Ammon's horn (tissue), 1 donor: ENCODE results near the gene DNAH2.
A peak's percentile ranks its signal among the peaks of the same experiment; 100 is the strongest.

Experiments used
- DNase-seq: peaks from one replicate; pipeline ENCODE4 v3.0.0-alpha.2; 2016; ENCODE audit warnings: low spot score

DNAH2 gene, protein sequence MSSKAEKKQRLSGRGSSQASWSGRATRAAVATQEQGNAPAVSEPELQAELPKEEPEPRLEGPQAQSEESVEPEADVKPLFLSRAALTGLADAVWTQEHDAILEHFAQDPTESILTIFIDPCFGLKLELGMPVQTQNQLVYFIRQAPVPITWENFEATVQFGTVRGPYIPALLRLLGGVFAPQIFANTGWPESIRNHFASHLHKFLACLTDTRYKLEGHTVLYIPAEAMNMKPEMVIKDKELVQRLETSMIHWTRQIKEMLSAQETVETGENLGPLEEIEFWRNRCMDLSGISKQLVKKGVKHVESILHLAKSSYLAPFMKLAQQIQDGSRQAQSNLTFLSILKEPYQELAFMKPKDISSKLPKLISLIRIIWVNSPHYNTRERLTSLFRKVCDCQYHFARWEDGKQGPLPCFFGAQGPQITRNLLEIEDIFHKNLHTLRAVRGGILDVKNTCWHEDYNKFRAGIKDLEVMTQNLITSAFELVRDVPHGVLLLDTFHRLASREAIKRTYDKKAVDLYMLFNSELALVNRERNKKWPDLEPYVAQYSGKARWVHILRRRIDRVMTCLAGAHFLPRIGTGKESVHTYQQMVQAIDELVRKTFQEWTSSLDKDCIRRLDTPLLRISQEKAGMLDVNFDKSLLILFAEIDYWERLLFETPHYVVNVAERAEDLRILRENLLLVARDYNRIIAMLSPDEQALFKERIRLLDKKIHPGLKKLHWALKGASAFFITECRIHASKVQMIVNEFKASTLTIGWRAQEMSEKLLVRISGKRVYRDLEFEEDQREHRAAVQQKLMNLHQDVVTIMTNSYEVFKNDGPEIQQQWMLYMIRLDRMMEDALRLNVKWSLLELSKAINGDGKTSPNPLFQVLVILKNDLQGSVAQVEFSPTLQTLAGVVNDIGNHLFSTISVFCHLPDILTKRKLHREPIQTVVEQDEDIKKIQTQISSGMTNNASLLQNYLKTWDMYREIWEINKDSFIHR (N-terminal part only)

DNA sequence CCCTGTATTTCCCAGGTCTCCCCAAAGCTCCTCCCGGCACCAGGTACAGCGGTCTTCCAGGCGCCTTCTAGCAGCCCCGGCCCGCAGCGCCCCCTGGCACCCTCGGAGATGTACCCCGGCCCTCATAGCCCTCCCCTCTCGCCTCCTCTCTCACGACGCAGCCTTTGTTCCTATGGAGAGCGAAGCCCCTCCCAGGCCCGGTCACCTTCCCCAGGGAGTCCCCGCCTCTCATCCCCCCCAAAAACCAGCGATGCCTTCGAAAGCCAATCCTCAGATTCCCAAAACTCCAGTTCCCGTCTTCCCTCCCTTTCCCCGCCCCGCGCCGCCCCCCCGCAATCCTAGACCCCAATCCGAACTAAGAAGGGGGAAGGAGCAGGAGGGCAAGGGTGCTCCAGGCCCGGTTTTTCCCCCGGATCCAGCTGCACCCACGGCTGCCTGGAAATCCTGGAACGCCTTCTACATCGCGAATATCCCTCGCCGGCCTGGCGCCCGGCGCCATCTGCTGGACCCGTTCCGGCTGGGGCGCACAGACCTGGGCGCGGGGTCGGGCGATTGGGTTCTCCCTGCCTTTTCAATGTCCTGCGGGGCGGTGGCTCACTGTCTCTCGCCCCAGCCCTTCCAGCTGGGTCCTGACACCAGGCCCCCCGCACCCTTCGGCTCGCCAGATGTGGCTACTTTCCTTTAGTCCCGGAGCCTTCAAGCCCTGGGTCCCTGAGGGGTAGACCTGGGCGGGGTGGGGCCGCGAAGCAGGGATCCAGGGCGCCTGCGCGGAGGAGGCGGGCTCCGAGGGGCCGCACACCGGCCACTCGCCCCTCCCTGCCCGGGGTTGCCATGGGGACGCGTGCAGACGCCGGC is at the start of gene DNAH2:
DNAH2 (plus strand) TSS at position 844 of the 855 bp plus-strand sequence. CDS start 1,991 bp downstream, outside the sequence.
- DNase-seq = peak; percentile 83

DNA sequence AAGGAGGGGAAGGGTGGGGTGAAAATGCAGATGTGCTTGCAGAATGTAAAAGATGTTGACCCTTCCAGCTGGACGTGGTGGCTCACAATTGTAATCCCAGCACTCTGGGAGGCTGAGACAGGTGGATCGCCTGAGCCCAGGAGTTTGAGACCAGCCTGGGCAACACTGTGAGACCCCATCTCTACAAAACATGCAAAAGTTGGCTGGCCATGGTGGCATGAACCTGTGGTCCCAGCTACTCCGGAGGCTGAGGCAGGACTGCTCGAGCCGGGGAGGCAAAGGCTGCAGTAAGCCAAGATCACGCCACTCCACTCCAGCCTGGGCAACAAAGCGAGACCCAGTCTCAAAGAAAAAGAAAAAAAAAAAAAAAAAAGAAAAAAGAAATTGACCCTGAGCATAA is 49.1 kb upstream of the DNAH2 start:
- DNase-seq = no peak

DNA sequence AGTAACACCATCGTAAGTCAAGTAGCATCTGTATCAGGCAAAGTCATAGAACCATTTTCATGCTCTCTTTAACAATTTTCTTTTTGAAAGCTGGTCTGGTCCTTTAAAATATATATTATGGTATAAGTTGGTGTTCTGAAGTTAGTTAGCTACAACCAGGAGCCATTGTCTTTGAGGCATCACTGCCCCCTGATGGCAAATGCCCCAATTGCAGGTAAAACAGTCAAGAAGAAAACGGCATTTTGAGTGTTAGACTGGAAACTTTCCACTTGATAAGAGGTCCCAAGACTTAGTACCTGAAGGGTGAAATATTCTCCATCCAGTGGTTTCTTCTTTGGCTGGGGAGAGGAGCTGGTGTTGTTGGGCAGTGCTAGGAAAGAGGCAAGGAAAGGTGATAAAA is 44.3 kb upstream of the DNAH2 start:
- DNase-seq = no peak

DNA sequence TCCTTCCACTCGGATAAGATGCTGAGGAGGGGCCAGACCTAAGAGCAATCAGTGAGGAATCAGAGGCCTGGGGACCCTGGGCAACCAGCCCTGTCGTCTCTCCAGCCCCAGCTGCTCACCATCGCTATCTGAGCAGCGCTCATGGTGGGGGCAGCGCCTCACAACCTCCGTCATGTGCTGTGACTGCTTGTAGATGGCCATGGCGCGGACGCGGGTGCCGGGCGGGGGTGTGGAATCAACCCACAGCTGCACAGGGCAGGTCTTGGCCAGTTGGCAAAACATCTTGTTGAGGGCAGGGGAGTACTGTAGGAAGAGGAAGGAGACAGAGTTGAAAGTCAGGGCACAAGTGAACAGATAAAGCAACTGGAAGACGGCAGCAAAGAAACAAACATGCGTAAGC is 42.6 kb upstream of the DNAH2 start:
- DNase-seq = no peak

DNA sequence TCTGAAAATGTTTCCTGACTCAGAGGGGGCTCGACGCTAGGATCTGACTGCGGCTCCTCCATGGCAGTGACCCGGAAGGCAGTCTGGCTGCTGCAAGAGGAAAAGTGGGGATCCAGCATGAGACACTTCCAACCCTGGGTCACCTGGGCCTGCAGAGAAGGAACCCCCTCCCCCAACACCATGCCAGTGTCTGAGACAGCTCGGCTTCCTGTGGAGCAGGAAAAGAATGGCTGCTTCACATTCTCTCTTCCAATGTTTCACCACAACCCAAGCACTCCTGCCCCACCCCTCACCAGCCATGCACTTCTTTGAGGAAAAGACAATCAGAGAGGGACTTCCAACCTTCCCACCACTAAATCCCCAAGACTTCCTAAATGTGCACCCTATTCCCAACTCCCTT is 41.0 kb upstream of the DNAH2 start:
- no peak for DNase-seq

DNA sequence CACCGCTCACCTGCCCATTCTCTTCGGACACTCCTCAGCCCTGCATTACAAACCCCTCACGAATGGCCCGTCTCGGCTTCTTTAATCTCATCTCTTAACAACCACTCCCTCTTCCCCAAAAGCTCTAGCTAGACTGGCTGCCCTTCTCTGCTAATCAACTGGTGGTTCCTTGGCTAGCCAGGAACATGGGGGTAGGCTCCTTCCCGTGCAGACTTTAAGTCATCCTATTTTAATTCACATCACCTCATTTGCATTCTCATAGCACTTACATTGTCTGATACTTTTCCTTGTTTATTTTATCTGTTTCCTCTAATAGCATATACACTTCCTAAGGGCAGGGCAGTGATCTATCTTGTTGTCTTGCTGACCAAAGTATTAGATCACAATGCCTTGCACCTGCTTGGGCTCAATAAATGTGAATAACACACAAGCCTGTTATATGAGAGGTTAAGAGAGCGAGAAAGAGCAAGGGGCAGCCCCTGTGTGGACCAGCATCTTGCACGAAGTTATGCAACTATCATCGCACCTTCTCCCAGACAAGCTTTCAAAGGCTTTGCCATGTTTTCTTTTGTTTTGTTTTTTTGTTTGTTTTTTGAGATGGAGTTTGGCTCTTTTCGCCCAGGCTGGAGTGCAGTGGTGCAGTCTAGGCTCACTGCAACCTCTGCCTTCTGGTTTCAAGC is 40.0 kb upstream of the DNAH2 start:
- DNase-seq = no peak

DNA sequence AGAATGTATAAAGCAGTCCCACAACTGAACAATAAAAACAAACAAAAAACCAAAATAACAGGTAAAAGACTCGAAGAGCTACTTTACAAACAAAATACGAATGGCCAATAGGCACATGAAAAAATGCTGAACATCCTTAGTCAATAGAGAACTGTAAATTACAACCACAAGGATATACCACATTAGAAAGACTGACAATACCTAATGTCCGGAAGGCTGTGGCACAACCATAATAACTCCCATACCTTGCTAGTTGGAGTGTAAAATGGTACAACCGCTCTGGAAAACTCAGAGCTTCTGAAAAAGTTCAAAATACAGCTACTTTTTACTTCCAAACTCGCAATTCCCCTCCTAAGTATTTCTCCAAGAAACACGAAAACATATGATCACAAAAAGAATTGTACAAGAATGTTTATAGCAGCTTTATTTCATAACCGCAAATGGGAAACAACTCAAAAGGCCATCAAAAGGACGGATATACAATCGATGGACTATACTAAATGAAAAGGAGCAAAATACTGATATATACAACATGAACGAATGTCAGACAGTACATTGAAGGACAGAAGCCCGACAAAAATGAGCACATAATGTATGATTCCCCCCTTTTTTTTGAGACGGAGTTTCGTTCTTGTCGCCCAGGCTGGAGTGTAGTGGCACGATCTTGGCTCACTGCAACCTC is 32.6 kb upstream of the DNAH2 start:
- no peak for DNase-seq

DNA sequence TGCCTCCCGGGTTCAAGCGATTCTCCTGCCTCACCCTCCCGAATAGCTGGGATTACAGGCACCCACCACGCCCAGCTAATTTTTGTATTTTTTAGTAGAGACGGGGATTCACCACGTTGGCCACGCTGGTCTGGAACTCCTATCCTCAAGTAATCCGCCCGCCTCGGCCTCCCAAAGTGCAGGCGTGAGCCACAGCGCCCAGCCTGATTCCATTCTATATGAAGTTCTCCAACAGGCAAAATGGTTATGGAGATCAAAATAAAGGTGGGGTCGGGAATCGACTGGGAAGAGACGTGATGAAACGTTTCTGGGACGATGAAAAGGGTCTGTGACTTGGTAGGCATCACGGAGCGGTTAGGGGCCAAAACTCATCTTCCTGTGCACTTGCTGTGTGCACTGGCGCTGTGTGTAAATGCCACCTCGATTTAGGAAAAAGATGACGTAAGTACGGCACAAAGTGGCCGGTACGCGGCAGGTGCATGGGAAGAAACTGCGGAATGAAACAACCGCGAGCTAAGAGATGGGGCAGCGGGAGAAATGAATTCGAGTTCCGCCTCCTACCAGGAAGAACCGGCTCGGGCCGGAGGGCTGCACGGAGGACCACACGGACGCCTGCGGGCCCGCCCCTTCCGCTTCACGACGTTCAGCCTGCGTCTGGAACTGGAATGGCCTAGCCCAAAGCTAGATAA is 31.9 kb upstream of the DNAH2 start:
- DNase-seq = peak; percentile 97

DNA sequence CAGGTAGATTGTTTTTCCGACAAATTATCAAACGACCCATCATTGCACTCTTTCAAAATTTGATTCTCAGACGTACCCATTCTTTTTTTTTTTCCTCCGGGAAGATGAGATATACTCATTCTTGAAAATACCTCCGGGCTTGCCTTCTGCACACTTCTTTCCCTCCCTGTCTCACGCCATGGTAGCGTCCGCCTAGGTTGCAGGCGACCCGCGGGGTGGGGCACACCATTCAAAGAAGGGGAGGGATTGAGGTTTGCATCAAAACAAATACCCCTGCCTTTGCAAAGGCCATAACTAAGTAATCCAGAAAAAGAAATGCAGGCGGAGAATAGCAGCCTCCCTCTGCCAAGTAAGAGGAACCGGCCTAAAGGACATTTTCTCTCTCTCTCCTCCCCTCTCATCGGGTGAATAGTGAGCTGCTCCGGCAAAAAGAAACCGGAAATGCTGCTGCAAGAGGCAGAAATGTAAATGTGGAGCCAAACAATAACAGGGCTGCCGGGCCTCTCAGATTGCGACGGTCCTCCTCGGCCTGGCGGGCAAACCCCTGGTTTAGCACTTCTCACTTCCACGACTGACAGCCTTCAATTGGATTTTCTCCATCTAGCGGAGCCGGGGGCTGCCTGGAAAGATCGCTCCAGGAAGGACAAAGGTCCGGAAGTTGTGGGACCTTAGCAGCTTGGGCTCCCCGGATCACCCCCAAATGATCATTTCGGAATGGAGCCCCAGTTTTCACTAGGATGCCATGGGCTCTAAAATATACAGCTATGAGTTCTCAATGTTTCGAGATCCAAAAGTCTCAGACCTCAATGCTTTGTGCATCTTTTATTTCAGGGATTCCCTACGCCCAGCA is 31.1 kb upstream of the DNAH2 start:
- DNase-seq = peak; percentile 91

DNA sequence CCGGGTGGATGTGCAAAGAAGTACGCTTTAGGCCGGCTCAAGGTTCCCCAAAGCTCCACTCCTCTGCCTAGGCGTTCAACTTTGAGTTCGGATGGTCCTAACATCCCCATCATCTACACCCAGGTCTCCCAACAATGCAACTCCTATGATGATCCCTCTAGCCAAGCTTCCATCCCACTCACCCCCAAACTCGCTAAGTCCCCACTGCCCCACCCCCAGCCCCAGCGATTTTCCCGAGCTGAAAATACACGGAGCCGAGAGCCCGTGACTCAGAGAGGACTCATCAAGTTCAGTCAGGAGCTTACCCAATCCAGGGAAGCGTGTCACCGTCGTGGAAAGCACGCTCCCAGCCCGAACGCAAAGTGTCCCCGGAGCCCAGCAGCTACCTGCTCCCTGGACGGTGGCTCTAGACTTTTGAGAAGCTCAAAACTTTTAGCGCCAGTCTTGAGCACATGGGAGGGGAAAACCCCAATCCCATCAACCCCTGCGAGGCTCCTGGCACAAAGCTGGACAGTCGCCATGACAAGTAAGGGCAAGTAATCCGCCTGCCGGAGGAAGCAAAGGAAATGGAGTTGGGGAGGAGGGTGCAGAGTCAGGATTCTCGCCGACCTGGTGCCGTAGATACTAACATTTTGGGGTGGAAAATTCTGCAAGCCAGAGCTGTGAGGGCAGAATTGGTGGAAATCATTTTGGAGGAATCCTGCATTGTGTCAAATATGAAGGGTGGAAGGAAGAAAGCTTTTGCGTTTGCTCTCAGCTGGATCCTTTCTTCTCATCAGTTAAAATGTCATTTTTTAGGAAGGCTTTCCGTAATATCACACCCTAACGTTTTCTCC is 30.3 kb upstream of the DNAH2 start, which contains the start of gene TP53:
TP53 (minus strand) TSS at position 419 of the 836 bp plus-strand sequence. CDS start 10,896 bp downstream, outside the sequence.
- peak; percentile 95 for DNase-seq

DNA sequence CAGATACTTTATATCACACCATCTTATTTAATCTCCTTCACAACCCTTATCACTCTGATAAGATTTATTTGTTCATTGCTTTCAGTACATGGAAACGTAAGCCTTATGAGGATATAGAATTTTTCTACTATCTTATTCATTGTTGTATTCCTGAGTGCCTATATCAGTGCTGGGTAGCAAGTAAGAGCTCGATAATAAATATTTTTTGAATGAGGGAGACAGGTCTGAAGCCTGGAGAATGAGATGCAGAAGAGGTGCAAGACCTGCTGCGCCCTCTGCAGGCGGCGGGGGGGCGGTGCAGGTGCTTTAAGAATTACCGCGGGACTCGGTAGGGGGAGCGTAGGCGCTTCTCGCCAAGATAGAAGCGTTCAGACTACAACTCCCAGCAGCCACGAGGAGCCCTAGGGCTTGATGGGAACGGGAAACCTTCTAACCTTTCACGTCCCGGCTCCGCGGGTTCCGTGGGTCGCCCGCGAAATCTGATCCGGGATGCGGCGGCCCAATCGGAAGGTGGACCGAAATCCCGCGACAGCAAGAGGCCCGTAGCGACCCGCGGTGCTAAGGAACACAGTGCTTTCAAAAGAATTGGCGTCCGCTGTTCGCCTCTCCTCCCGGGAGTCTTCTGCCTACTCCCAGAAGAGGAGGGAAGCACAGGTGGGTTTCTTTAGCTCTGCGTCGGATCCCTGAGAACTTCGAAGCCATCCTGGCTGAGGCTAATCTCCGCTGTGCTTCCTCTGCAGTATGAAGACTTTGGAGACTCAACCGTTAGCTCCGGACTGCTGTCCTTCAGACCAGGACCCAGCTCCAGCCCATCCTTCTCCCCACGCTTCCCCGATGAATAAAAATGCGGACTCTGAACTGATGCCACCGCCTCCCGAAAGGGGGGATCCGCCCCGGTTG is 29.4 kb upstream of the DNAH2 start, which contains the start of gene WRAP53:
WRAP53 (plus strand) TSS at position 570 of the 900 bp plus-strand sequence; CDS start at position 742, 172 bp downstream.
- peak; percentile 97 for DNase-seq

DNA sequence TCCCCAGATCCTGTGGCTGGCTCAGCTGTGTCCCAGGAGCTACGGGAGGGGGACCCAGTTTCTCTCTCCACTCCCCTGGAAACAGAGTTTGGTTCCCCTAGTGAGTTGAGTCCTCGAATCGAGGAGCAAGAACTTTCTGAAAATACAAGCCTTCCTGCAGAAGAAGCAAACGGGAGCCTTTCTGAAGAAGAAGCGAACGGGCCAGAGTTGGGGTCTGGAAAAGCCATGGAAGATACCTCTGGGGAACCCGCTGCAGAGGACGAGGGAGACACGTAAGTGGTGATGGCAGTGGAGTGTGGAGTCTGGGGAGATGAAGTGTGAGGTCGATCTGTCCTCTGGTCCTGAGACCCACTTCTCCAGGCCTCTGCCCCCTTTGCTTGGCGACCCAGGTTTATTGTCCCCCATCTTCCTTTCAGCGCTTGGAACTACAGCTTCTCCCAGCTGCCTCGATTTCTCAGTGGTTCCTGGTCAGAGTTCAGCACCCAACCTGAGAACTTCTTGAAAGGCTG is 28.7 kb upstream of the DNAH2 start:
- no peak for DNase-seq

DNA sequence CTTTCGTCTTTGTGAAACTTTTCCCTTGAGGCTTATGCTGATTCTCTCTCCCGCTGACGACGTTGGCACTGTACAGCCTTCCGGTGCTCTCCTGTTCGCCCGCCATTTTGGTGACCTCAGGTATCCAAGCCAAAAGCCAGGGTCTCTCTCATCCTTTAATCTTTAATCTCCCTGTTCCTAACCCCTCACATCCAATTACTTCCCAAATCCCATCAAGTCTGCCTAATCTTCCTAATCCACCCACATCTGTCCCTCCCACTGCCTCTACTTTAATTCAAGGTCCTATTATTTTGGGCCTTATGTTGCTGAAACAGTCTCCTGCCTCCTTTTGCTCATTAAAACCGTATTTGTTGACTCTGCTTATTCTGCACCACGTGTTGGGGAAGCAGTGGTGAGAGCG is 22.0 kb upstream of the DNAH2 start:
- no peak for DNase-seq

DNA sequence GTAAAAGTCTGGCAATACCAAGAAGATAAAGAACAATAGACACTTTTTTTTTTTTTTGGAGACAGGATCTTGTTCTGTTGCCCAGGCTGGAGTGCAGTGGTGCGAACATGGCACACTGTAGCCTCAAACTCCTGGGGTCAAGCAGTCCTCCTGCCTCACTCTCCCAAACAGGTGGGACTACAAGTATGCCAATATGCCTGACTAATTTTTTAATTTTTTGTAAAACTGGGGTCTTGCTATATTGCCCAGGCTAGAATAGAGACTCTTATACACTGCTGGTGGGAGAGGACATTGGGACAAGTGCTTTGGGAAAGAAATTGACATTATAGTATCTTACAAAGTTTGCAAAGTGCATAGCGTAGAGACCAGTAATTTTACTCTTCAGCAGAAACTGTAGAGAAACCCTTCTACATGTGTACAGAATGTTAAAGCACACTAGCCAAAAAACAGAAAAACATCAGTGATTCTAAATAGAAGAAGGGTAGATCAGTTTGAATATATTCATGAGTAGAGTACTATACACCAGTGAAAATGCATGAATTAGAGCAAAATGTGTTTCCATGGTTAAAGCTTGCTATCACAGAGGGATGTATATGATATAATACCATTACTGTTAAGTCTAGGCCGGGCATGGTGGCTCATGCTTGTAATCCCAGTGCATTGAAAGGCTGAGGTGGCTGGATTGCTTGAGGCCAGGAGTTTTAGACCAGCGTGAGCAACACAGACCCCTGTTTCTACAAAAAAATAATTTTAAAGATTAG is 19.5 kb upstream of the DNAH2 start:
- DNase-seq = no peak

DNA sequence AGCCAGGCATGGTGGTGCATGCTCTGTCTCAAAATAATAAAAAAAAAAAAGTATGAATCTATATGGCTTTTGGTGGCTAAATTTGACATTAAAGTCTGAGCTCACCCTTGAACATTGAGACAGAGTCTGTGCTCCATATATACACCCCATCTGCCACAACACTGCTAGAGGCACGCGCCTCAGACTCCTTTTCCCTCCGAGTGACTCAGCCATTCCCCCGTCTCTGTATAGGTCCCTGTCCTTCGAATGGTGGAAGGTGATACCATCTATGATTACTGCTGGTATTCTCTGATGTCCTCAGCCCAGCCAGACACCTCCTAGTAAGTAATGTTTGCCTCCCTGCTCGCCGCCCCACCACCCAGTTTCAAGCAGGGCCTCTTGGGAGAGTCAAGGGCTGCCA is 17.0 kb upstream of the DNAH2 start:
- no peak for DNase-seq

DNA sequence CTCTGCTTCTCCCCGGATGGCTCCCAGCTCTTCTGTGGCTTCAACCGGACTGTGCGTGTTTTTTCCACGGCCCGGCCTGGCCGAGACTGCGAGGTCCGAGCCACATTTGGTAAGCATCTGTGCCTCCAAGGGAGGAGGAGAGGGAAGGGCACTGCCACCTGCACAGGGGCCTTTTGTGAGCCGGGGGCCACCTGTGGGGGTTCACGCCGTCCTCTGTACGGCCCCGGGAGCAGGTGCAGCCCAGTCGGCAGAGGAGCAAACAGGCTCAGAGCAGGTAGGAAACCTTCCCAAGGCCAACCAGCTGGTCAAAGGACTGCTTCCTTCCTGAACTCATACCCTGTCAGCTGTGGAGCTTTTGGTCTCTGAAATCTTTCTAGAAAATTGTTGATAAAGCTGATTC is 15.9 kb upstream of the DNAH2 start:
- DNase-seq = no peak
